PC-9 (cell line): ENCODE data around the gene LETM1. TPM values are rescaled to one million over a fixed set of nuclear protein-coding genes. Genes with fewer than 3 reads are reported as not detected.

Experiments
- BruUV-seq: library from RNA; stranded (reverse); fragments of 400-500 nt; replicated peaks from 2 replicates; lab custom pipeline; 2021; lab: Mats Ljungman, UMichigan
- CTCF ChIA-PET: fragments of 300-600 bp; sonication (Branson Sonifier 250); formaldehyde crosslinking; loops from one replicate; lab custom pipeline; 2022; ENCODE audit warnings: antibody characterized with exemption; lab: Charles Lee
- POLR2A ChIA-PET: fragments of 300-600 bp; sonication (Branson Sonifier 250); formaldehyde crosslinking; loops from one replicate; lab custom pipeline; 2022; ENCODE audit warnings: antibody characterized with exemption; ENCODE audit not compliant: unreplicated experiment; lab: Charles Lee
- DNase-seq, 2 experiments: peaks; one replicate each; pipeline versions ENCODE4 v3.0.0 to v3.0.0-alpha.2; 2015 to 2022; ENCODE audit warnings: mixed read lengths in 1 of 2
- H2AFZ ChIP-seq: fragments of 200-600 bp; sonication (generic); 2 replicates; pipeline ENCODE4 v1.8.1; 2017; ENCODE audit warnings: antibody characterized with exemption
- H3F3A ChIP-seq: fragments of 200-600 bp; sonication (generic); 2 replicates; pipeline ENCODE4 v1.8.1; 2017; ENCODE audit warnings: antibody characterized with exemption, mild to moderate bottlenecking, low read depth; ENCODE audit not compliant: insufficient read depth
- H3K27ac ChIP-seq: fragments of 200-600 bp; sonication (generic); 2 replicates; pipeline ENCODE4 v1.6.1; 2016; ENCODE audit warnings: mixed run types
- H3K27me3 ChIP-seq: fragments of 200-600 bp; sonication (generic); 2 replicates; pipeline ENCODE4 v1.6.1; 2016; ENCODE audit warnings: low read depth, mixed run types; ENCODE audit not compliant: insufficient read depth
- H3K36me3 ChIP-seq: fragments of 200-600 bp; sonication (generic); 2 replicates; pipeline ENCODE4 v1.6.1; 2016; ENCODE audit warnings: low read depth, mixed run types
- H3K4me1 ChIP-seq: fragments of 200-600 bp; sonication (generic); replicated peaks from 2 replicates; pipeline ENCODE4 v1.6.1; 2016; ENCODE audit warnings: mixed run types; ENCODE audit not compliant: insufficient read depth
- H3K4me2 ChIP-seq: fragments of 200-600 bp; sonication (generic); 2 replicates; pipeline ENCODE4 v1.6.1; 2017; ENCODE audit warnings: mixed run types
- H3K4me3 ChIP-seq: fragments of 200-600 bp; sonication (generic); 2 replicates; pipeline ENCODE4 v1.6.1; 2016; ENCODE audit warnings: mixed run types
- H3K79me2 ChIP-seq: fragments of 200-600 bp; sonication (generic); 2 replicates; pipeline ENCODE4 v1.6.1; 2017; ENCODE audit warnings: low read depth, mixed run types
- H3K9me2 ChIP-seq: fragments of 200-600 bp; sonication (generic); 2 replicates; pipeline ENCODE4 v1.8.1; 2017; ENCODE audit warnings: mild to moderate bottlenecking; ENCODE audit not compliant: insufficient read depth
- H3K9me3 ChIP-seq: fragments of 200-600 bp; sonication (generic); 2 replicates; pipeline ENCODE4 v1.8.1; 2016; ENCODE audit warnings: low read depth; ENCODE audit not compliant: insufficient read depth
- H4K20me1 ChIP-seq: fragments of 200-600 bp; sonication (generic); 2 replicates; pipeline ENCODE4 v1.8.1; 2017; ENCODE audit not compliant: insufficient read depth
- EZH2 ChIP-seq: fragments of 200-600 bp; sonication (generic); IDR thresholded peaks from 2 replicates; pipeline ENCODE4 v1.8.0; 2017; ENCODE audit warnings: antibody characterized with exemption, low read depth
- intact Hi-C: fragments of 100-400 bp; cut with micrococcal nuclease; formaldehyde crosslinking; loops from one replicate; pipeline ENCODE4 v1.10.0; 2022; ENCODE audit not compliant: unreplicated experiment
- total RNA-seq: library from RNA; stranded (reverse); gene quantifications from 2 replicates; pipeline ENCODE4 v1.2.3, GENCODE V29; 2021
- TF ChIP-seq, protein P1 (sequence below): fragments of 200-600 bp; sonication (generic); conservative IDR thresholded peaks from 2 replicates; pipeline ENCODE4 v1.6.1; 2017; ENCODE audit warnings: mixed run types, antibody characterized with exemption, mild to moderate bottlenecking, moderate library complexity

The LETM1 gene
- total RNA-seq, 1 experiment from 2014 or later: 44.5 TPM

DNA sequence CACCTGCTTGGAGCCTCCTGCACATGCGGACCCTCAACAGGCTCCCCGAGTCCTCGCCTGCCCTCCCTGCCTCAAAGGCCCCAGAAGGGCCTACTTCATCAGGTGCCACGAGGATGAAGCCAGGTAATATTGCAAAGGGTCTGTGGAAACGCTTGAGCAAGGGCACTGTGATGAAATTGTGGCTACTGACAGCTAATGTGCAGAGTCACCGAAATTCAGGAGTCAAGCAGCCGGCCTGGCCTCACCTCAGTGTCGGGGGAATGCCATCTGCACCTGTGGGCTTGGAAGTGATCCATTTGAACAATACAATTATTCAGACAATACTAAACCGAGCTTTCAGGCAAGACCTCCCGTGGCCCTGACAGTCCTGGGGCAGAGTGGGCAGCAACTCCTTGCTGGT is 66.0 kb downstream of the LETM1 start:
- no peaks in the 10 kb centered on the region for H3K36me3 ChIP-seq
- no peak overlapping the region for H3K27ac ChIP-seq
- no peaks in the 10 kb centered on the region for H3K79me2 ChIP-seq
- POLR2A ChIA-PET: no interaction called here
- no peak overlapping the region for H3K4me2 ChIP-seq
- no peaks in the 10 kb centered on the region for H3K9me3 ChIP-seq
- DNase-seq: no peak
- peaks cover 7% of the 10 kb centered on the region; the same call in 1 of the 2 replicates for H3K4me1 ChIP-seq
- TF ChIP-seq, protein P1, sequence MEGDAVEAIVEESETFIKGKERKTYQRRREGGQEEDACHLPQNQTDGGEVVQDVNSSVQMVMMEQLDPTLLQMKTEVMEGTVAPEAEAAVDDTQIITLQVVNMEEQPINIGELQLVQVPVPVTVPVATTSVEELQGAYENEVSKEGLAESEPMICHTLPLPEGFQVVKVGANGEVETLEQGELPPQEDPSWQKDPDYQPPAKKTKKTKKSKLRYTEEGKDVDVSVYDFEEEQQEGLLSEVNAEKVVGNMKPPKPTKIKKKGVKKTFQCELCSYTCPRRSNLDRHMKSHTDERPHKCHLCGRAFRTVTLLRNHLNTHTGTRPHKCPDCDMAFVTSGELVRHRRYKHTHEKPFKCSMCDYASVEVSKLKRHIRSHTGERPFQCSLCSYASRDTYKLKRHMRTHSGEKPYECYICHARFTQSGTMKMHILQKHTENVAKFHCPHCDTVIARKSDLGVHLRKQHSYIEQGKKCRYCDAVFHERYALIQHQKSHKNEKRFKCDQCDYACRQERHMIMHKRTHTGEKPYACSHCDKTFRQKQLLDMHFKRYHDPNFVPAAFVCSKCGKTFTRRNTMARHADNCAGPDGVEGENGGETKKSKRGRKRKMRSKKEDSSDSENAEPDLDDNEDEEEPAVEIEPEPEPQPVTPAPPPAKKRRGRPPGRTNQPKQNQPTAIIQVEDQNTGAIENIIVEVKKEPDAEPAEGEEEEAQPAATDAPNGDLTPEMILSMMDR: no peak
- TF ChIP-seq EZH2: no peak
- H4K20me1 ChIP-seq: no peaks in the 10 kb centered on the region
- no peak overlapping the region for H3K4me3 ChIP-seq
- intact Hi-C loops: loop anchor here (5.0 kb wide), 1 partner anchor 38 kb away; no protein-coding TSS in a partner anchor
- H3K27me3 ChIP-seq: peaks cover 12% of the 10 kb centered on the region
- H3K9me2 ChIP-seq: no peaks in the 10 kb centered on the region
- H2AFZ ChIP-seq: no peak overlapping the region
- no TSS peak for BruUV-seq
- peaks cover 20% of the 10 kb centered on the region; the same call in 1 of the 2 replicates for H3F3A ChIP-seq
- CTCF ChIA-PET: no interaction called here

DNA sequence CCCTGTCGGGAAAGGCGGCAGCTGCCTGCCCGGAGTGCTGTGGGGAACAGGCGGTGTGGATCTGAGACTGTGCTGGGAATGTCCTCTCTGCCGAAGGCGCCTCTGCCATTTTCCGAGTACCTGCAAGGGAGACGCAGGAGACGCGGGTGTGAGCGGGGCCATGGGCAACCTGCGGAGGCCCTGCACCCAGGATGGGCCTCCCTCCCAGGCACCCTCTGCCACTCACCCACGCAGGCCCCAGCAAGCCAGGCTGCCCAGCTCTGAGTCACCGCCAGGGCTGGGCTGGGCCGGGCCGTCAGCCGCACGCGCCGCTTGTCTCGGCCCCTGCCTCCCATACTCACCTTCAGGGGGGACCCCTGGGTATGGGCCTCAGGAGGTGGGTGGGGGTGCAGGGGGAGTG is 66.4 kb downstream of the LETM1 start:
- Histone ChIP-seq H3K79me2 (no peaks in the 10 kb centered on the region), H4K20me1 (no peaks in the 10 kb centered on the region), H3K27ac (no peak overlapping the region), H3K36me3 (no peaks in the 10 kb centered on the region), H3F3A (peaks cover 20% of the 10 kb centered on the region; the same call in 1 of the 2 replicates), H3K4me2 (no peak overlapping the region), H3K9me2 (no peaks in the 10 kb centered on the region), H3K9me3 (no peaks in the 10 kb centered on the region), H3K4me3 (no peak overlapping the region), H3K27me3 (peaks cover 7% of the 10 kb centered on the region), H3K4me1 (peaks cover 7% of the 10 kb centered on the region; the same call in 1 of the 2 replicates), H2AFZ (no peak overlapping the region)
- POLR2A ChIA-PET: no interaction called here
- CTCF ChIA-PET: interaction anchor here (0.7 kb wide), 1 partner anchor 76 kb away, joined by 4 read pairs; no protein-coding TSS in a partner anchor
- intact Hi-C loops: no loop called here
- BruUV-seq: no TSS peak
- DNase-seq: peak in 1 of 2 experiments; percentile 25
- TF ChIP-seq, protein P1: no peak
- no peak for TF ChIP-seq EZH2

DNA sequence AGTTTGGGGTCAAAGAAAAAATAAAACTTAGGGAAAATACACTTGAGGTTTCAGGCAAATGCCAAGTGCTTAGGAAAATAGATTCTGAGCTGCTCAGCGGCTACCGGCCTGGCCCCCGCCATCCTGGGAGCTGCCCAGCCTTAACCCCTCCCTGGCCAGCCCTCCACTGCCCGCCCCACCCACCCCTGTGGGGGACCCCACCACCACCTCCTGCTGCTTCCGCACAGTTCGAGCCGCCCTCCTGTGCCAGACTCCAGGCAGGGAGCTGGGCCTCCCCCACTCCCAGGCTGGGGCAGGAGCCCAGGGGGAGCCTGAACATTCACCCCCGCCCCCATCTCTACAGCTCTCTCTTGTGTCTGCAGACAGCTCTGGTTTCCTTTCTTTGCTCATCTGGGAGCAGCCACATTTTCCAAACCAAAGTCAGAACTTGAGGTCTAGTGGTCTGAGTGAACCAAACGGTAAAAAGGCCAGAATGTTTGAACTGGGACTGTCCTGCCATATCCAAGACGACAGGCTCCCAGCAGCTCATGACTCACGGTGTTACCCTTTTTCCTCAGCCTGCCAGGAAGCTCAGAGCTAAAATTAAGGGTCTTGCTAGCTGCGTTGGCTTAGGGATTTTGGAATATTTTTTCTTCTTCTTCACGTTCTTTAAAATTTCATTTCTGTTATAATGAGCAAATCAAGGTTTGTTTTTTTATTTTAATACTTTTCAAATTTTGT is 67.5 kb downstream of the LETM1 start:
- Histone ChIP-seq H3K79me2 (no peaks in the 10 kb centered on the region), H4K20me1 (no peaks in the 10 kb centered on the region), H3K4me3 (no peak overlapping the region), H3K9me2 (no peaks in the 10 kb centered on the region), H3K27ac (no peak overlapping the region), H2AFZ (no peak overlapping the region), H3K9me3 (no peaks in the 10 kb centered on the region), H3F3A (peaks cover 20% of the 10 kb centered on the region; the same call in 1 of the 2 replicates), H3K36me3 (no peaks in the 10 kb centered on the region), H3K27me3 (no peaks in the 10 kb centered on the region), H3K4me1 (peaks cover 9% of the 10 kb centered on the region), H3K4me2 (no peak overlapping the region)
- BruUV-seq: no TSS peak
- intact Hi-C loops: no loop called here
- CTCF ChIA-PET: interaction anchor here (0.6 kb wide), 1 partner anchor 138 kb away, joined by 10 read pairs; no protein-coding TSS in a partner anchor
- DNase-seq: no peak
- TF ChIP-seq, protein P1: no peak
- no peak for TF ChIP-seq EZH2
- POLR2A ChIA-PET: interaction anchor here (0.7 kb wide), 1 partner anchor 456 kb away, joined by 6 read pairs; no protein-coding TSS in a partner anchor
